Activated CD4-positive, alpha-beta memory T cell treated with anti-CD3 and anti-CD28 coated beads for 36 hours (primary cell): ENCODE results near the gene ATP8A2. TPM values are rescaled to one million over a fixed set of nuclear protein-coding genes. Genes with fewer than 3 reads are reported as not detected.

Source experiments
- CTCF ChIA-PET: fragments of 350-600 bp; sonication (Branson Sonifier 250); formaldehyde crosslinking; loops from one replicate; lab custom pipeline; 2021; ENCODE audit warnings: antibody characterized with exemption, inconsistent platforms; lab: Charles Lee
- POLR2A ChIA-PET: fragments of 350-600 bp; sonication (Branson Sonifier 250); formaldehyde crosslinking; loops from one replicate; lab custom pipeline; 2021; ENCODE audit warnings: antibody characterized with exemption; lab: Charles Lee
- DNase-seq: peaks from one replicate; pipeline ENCODE4 v3.0.0-alpha.2; 2020
- H3K27ac Mint-ChIP-seq: one replicate; pipeline ENCODE4 v1.8.0; 2021; ENCODE audit warnings: mixed read lengths
- H3K27me3 Mint-ChIP-seq: one replicate; pipeline ENCODE4 v1.8.0; 2021; ENCODE audit warnings: mixed read lengths
- H3K36me3 Mint-ChIP-seq: one replicate; pipeline ENCODE4 v1.8.0; 2021; ENCODE audit warnings: mixed read lengths
- H3K4me1 Mint-ChIP-seq: one replicate; pipeline ENCODE4 v1.8.0; 2021; ENCODE audit warnings: low read depth, mixed read lengths
- H3K4me3 Mint-ChIP-seq: one replicate; pipeline ENCODE4 v1.8.0; 2021; ENCODE audit warnings: mild to moderate bottlenecking, mixed read lengths
- H3K9me3 Mint-ChIP-seq: one replicate; pipeline ENCODE4 v1.8.0; 2021; ENCODE audit warnings: mixed read lengths
- intact Hi-C: fragments of 100-400 bp; cut with micrococcal nuclease; formaldehyde crosslinking; loops from one replicate; pipeline ENCODE4 v1.15.1; 2023
- total RNA-seq, 2 experiments: library from RNA; stranded (reverse); gene quantifications; one replicate each; pipeline ENCODE4 v1.2.3, GENCODE V29; 2021

ATP8A2 gene
- total RNA-seq, 2 experiments from 2014 or later = 0.22 to 0.29 TPM

- Mint-ChIP-seq H3K36me3 (no peaks in the 10 kb centered on the region), H3K27ac (no peak overlapping the region), H3K27me3 (no peaks in the 10 kb centered on the region), H3K4me1 (no peaks in the 10 kb centered on the region), H3K4me3 (no peak overlapping the region), H3K9me3 (peaks cover 12% of the 10 kb centered on the region)
- ChIA-PET POLR2A (no interaction called here), CTCF (no interaction called here)
- no peak for DNase-seq
- intact Hi-C loops = no loop called here
Observed at GRCh38 chr13:25992076-25992475, 620.3 kb downstream of the ATP8A2 start.

- H3K4me1 Mint-ChIP-seq = peaks cover 12% of the 10 kb centered on the region
- intact Hi-C loops = no loop called here
- no peak overlapping the region for H3K4me3 Mint-ChIP-seq
- H3K27me3 Mint-ChIP-seq = peaks cover 2% of the 10 kb centered on the region
- ChIA-PET CTCF (no interaction called here), POLR2A (interaction anchor here (0.6 to 0.7 kb wide), 2 partner anchors 107 to 213 kb away, joined by 3 read pairs; no protein-coding TSS in a partner anchor)
- H3K36me3 Mint-ChIP-seq = peaks cover 6% of the 10 kb centered on the region
- peaks cover 9% of the 10 kb centered on the region for H3K9me3 Mint-ChIP-seq
- no peak overlapping the region for H3K27ac Mint-ChIP-seq
- DNase-seq = no peak
Observed at GRCh38 chr13:26007261-26008125, 635.7 kb downstream of the ATP8A2 start.

GRCh38 chr13:26010487-26011207 is 638.9 kb downstream of the ATP8A2 start:
- Mint-ChIP-seq H3K4me3 (no peak overlapping the region), H3K9me3 (peaks cover 5% of the 10 kb centered on the region), H3K36me3 (no peaks in the 10 kb centered on the region), H3K27me3 (no peaks in the 10 kb centered on the region), H3K4me1 (peaks cover 12% of the 10 kb centered on the region), H3K27ac (no peak overlapping the region)
- ChIA-PET POLR2A (no interaction called here), CTCF (no interaction called here)
- intact Hi-C loops = no loop called here
- no peak for DNase-seq

GRCh38 chr13:26011208-26011573 is 639.4 kb downstream of the ATP8A2 start:
- no peak overlapping the region for H3K4me3 Mint-ChIP-seq
- POLR2A ChIA-PET = no interaction called here
- CTCF ChIA-PET = no interaction called here

GRCh38 chr13:26011996-26012821 is 640.4 kb downstream of the ATP8A2 start:
- CTCF ChIA-PET = no interaction called here
- H3K4me3 Mint-ChIP-seq = peak overlapping the region; percentile 64

More at GRCh38 chr13:26011208-26011573, 639.4 kb downstream of the ATP8A2 start:
- intact Hi-C loops = no loop called here
- H3K36me3 Mint-ChIP-seq = no peaks in the 10 kb centered on the region
- H3K9me3 Mint-ChIP-seq = peaks cover 5% of the 10 kb centered on the region
- no peak for DNase-seq
- H3K27me3 Mint-ChIP-seq = no peaks in the 10 kb centered on the region
- H3K4me1 Mint-ChIP-seq = peaks cover 12% of the 10 kb centered on the region
- no peak overlapping the region for H3K27ac Mint-ChIP-seq

GRCh38 chr13:26012995-26013394 is 641.2 kb downstream of the ATP8A2 start:
- H3K4me1 Mint-ChIP-seq = peaks cover 16% of the 10 kb centered on the region
- H3K36me3 Mint-ChIP-seq = no peaks in the 10 kb centered on the region
- H3K27ac Mint-ChIP-seq = no peak overlapping the region
- ChIA-PET CTCF (no interaction called here), POLR2A (no interaction called here)
- intact Hi-C loops = no loop called here
- no peaks in the 10 kb centered on the region for H3K27me3 Mint-ChIP-seq
- peak overlapping the region; percentile 64 for H3K4me3 Mint-ChIP-seq
- no peak for DNase-seq
- peaks cover 5% of the 10 kb centered on the region for H3K9me3 Mint-ChIP-seq

More at GRCh38 chr13:26011996-26012821, 640.4 kb downstream of the ATP8A2 start:
- H3K36me3 Mint-ChIP-seq = no peaks in the 10 kb centered on the region
- POLR2A ChIA-PET = no interaction called here
- DNase-seq = peak; percentile 63
- H3K27ac Mint-ChIP-seq = no peak overlapping the region
- peaks cover 17% of the 10 kb centered on the region for H3K4me1 Mint-ChIP-seq
- peaks cover 5% of the 10 kb centered on the region for H3K9me3 Mint-ChIP-seq
- intact Hi-C loops = no loop called here
- no peaks in the 10 kb centered on the region for H3K27me3 Mint-ChIP-seq

GRCh38 chr13:26015271-26016125 is 643.7 kb downstream of the ATP8A2 start:
- H3K36me3 Mint-ChIP-seq = peaks cover under 1% of the 10 kb centered on the region
- CTCF ChIA-PET = no interaction called here

GRCh38 chr13:26016189-26016588 is 644.4 kb downstream of the ATP8A2 start:
- H3K4me1 Mint-ChIP-seq = peaks cover 19% of the 10 kb centered on the region
- no peak for DNase-seq
- no peak overlapping the region for H3K4me3 Mint-ChIP-seq
- intact Hi-C loops = no loop called here
- peaks cover 6% of the 10 kb centered on the region for H3K36me3 Mint-ChIP-seq
- ChIA-PET POLR2A (interaction anchor here (1.4 kb wide), 1 partner anchor 45 kb away, joined by 3 read pairs; no protein-coding TSS in a partner anchor), CTCF (no interaction called here)
- H3K9me3 Mint-ChIP-seq = peaks cover 5% of the 10 kb centered on the region
- H3K27ac Mint-ChIP-seq = no peak overlapping the region
- H3K27me3 Mint-ChIP-seq = no peaks in the 10 kb centered on the region

More at GRCh38 chr13:26015271-26016125, 643.7 kb downstream of the ATP8A2 start:
- intact Hi-C loops = no loop called here
- Mint-ChIP-seq H3K27ac (no peak overlapping the region), H3K27me3 (no peaks in the 10 kb centered on the region), H3K4me1 (peaks cover 19% of the 10 kb centered on the region), H3K9me3 (peaks cover 5% of the 10 kb centered on the region), H3K4me3 (no peak overlapping the region)
- no peak for DNase-seq
- POLR2A ChIA-PET = interaction anchor here (1.4 kb wide), 1 partner anchor 44 kb away, joined by 3 read pairs; no protein-coding TSS in a partner anchor

- POLR2A ChIA-PET = interaction anchor here (1.4 kb wide), 1 partner anchor 46 kb away, joined by 3 read pairs; no protein-coding TSS in a partner anchor
- CTCF ChIA-PET = interaction anchor here (1.0 kb wide), 1 partner anchor 12 kb away, joined by 3 read pairs; no protein-coding TSS in a partner anchor
- no peak overlapping the region for H3K27ac Mint-ChIP-seq
- H3K27me3 Mint-ChIP-seq = no peaks in the 10 kb centered on the region
- DNase-seq = no peak
- peaks cover 6% of the 10 kb centered on the region for H3K36me3 Mint-ChIP-seq
- no peak overlapping the region for H3K4me3 Mint-ChIP-seq
- intact Hi-C loops = no loop called here
- H3K9me3 Mint-ChIP-seq = peaks cover 5% of the 10 kb centered on the region
- H3K4me1 Mint-ChIP-seq = peaks cover 16% of the 10 kb centered on the region
Observed at GRCh38 chr13:26017196-26017921, 645.6 kb downstream of the ATP8A2 start.

- CTCF ChIA-PET = no interaction called here
- no peak overlapping the region for H3K4me3 Mint-ChIP-seq
- no peaks in the 10 kb centered on the region for H3K27me3 Mint-ChIP-seq
- peaks cover 6% of the 10 kb centered on the region for H3K36me3 Mint-ChIP-seq
- intact Hi-C loops = no loop called here
- DNase-seq = no peak
- peaks cover 5% of the 10 kb centered on the region for H3K9me3 Mint-ChIP-seq
- H3K27ac Mint-ChIP-seq = no peak overlapping the region
- POLR2A ChIA-PET = no interaction called here
- H3K4me1 Mint-ChIP-seq = peaks cover 16% of the 10 kb centered on the region
Observed at GRCh38 chr13:26017932-26018665, 646.3 kb downstream of the ATP8A2 start.
